GM15510 (cell line): ENCODE results near the gene TOX3.

Experiments used
- POLR2A ChIP-seq: IDR thresholded peaks from 3 replicates; pipeline ENCODE4 v1.6.1; 2011; ENCODE audit warnings: borderline replicate concordance; ENCODE audit not compliant: insufficient read length; ENCODE audit errors: extremely low read depth

Gene TOX3

DNA sequence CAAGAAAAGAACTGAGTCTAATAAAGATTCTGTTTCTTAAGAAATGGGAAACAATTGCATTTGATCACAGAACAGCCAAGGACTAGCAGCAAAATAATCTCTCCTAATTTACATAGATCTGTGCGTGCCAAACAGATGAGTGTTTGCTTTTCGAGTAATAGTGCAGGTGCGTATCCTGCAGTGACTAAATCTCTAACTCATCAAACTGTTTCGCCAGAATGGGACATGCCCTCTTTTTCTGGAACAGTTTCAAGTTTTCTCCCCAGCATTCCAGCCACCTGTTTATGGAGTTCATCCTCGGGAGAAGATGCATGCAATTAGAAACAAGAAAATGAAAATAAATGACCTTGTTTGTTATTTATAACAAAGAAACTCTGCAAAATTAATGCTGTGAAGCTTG lies 5.7 kb upstream of the TOX3 start:
- no peak for TF ChIP-seq POLR2A

DNA sequence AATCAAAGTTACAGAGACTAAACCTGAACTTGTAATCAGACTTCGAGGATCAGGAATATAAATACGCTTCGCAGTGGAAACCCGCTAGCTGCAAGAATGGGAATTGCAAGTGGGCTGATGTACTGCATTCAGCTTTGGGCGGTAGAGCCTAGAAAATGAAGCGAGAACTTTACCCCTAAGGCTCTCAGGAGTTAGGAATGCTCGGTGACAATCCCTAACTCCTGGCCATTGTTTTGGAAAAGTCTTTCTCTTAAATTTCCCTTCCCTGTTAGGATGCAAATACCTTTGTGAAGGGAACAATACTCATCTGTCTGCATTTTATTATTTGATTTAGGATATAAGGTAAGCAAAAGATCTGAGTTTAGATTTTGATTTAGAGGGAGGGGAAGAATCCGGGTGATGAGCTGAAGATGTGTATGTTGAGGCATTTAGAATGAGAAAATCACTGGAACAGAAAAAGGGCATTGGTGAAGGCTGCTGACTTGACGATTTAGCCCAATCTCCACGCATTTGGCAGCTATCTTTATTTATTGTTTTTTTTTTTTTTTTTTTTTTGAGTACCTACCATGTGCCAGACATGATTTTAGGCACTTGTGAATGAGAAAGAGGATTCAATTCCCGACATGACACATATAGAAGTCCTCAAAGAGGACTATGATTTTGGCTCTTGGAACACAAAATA lies 2.2 kb upstream of the TOX3 start:
- no peak for TF ChIP-seq POLR2A

DNA sequence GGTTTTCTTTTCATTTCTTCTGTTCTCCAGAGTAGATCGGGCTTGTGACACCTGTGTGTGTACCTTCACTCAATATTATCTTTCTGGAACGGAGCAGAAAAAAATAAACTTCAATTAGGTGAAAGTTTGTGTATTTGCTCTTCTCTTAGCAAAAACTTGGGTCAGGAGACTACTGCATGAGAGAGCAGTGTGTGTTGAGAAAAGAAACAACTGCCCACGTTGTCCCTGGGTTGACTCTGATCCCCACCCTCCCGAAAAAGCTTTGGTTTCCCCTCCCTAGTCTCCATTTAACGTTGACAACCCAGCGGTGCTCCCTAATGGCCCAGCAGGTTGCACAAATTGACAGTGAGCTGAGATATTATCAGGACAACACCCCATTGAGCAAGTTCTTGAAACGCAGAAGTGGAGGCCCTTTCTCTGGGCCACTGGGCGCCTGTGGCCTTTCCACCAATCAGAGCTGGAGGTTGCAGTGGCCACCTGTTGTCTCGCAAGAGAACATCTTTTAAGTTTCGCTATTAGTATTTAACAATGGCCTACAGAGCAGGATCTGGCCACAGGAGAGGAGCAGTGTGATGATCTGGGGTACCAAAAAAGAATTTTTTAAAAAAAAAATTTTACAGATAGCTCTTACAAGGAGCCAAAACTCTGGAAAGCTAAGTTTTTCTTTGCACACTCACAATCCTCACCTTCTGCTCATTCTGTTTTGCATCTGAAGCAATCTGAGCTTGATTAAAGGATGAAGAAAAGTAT lies 1.5 kb upstream of the TOX3 start:
- no peak for TF ChIP-seq POLR2A

DNA sequence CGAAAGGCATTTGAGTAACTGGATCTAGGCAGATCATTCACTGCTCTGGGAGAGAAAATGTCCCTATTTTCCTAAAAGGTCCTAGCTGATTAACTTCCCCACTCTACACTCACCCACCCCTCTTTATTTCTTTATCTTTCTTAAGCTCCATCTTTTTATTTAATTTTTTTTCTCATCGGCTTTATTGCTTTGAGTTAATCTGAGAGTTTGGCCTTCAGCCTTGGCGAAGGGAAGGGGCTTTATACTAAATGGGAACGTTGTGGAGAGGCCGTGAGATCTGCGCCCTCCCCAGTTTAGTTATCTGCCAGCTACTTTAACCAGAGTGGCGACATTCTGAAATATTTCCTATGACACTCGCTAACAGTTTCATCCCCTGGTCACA lies 882 bp upstream of the TOX3 start:
- no peak for TF ChIP-seq POLR2A

DNA sequence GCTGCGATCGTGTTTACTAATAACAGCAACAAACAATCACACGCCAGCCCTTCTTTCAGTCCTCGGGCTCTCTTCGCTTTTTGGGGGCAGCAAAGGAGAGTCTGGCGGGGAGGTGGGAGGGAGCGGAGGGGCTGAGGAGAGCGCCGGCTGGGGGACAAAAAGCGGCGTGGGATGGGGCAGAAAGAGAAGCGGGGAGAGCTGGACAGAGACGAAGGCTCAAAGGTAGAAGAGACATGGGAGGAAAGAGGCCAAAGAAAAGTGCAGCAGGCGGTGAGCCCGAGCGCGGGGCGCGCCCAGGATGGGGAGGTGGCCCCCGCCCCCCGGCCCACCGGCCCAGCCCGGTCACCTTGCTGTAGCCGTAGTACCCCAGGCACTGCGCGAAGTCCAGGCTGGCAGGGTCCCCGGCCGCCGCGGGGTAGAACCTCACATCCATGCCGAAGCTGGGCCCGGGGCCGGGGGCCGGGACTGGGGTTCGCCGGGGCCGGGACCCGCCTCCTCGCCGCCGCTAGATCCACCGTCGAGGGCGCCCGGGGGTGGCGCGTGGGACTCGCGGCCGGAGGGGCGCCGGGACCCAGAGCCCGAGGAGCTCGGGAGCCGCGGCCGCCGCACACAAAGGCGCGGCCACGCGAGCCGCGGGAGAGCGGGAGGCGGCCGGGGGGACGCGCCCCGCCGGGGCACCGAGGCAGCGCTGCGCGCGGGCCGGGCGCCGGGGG lies 496 bp downstream of the TOX3 start:
- TF ChIP-seq POLR2A, result no peak

DNA sequence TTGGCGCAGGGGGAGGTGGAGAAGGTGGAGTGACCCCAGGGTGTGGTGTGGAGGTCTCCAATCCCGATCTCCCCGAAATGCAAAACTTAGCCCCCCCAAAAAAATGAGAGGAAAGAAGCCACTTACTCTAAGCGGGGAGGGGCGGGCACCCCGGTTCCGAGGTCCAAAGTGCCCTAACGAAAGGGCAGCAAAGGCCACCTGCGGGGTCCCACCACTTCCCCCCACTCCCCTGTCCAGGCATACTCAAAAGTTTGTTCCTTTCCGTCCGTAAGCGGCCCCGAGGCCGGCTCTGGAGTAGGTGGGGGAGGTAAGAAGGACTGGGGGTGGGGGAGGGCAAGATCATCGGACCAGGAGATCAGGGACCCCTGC lies 1.1 kb downstream of the TOX3 start:
- TF ChIP-seq POLR2A, result no peak

DNA sequence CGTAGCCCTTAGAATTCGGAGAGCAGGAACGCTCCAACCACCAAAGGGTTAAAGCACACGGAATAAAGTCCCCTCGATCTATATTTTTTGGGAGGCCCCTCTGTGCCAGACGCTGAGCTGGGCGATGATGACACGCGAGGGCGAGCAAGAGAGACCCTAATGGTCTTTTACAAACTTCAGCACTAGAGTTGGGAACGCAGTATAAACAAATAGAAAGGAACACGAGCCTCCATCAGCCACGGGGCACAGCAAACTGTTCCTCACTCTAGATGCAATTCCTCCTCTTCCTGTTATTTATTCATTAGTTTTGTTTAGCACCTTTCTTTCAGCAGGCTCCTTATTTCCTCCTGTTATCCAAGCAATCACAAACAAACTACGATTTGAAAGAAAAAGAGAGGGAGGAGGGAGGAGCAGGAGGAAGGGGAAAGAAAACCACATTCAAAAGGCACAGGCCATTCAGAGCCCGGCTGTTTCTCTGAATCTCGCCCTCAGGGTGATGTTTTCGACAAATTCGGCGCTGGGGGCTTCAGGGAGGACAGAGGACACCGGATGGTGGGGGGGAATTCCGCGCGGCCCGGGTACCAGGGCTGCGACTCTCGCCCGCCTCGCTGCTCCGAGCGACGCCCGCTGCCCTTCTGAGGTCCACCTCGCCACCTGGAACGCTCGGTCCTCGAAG lies 1.6 kb downstream of the TOX3 start:
- TF ChIP-seq POLR2A, result no peak

DNA sequence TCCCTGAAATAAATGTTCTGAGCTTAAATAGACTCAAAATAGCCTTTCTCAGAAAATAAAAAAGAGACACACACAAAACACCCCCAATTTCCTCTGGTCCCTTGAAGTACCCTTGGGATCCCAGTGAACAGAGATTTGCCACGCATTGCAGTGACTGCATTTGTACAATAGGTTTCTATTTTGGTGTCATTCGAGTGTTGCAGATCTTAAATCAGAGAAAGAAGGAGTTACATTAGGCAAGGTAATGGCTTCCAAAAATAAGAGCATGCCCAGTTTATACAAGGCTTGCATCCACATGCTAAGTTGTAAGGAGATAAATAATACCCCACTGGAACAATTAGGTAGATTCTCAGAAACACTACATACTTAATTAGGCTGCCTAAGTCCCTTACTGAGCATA lies 2.2 kb downstream of the TOX3 start:
- TF ChIP-seq POLR2A, result no peak

DNA sequence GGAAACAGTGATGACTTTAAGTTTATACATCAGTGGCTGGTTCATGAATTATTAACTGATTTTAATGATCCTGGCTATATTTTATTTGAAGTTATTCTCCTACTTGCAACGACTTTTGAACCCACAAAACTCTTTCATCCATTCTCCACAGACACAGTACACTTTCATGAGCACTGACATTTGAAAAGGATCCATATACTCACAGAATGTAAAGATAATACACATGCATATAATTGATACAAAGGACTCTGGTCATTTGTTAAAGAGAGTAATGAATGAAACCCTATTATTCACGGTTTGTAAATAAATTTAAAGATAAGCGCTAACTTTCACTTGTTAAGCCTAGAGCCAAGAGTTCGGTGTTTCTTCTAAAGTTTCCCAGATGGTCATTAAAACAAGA lies 3.3 kb downstream of the TOX3 start:
- no peak for TF ChIP-seq POLR2A

DNA sequence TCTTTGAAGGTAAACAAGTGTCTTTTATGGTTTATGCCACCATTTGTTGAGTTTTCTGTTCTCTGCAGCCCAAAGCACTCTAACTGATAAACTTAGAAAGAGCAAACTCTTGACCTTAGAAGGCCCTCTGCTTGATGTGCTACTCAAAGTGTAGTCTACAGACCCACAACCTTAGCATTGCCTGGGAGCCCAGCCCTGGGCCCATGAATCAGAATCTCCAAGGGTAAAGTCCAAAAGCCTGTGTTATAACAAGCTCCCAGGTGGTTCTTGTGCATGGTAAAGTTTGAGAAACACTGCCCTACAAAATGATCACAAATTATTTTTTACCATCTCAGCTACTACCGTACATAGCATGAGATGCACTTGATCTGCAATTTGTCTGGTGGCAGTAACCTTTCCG lies 6.0 kb downstream of the TOX3 start:
- no peak for TF ChIP-seq POLR2A

DNA sequence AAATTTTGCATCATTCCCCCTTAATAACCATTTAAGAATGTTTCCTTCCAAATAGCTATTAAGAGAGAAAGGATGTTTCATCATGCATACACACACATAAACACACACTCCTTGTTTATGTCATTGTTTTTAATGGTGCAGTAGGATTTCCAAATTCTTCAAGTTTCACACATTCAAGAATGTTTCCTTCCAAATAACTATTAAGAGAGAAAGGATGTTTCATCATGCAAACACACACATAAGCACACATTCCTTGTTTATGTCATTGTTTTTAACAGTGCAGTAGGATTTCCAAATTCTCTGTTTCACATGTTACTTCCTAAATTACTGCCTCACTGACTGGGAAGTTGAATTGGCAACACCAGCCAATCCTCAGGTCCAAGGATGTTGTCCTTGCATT lies 7.8 kb downstream of the TOX3 start:
- TF ChIP-seq POLR2A, result no peak

DNA sequence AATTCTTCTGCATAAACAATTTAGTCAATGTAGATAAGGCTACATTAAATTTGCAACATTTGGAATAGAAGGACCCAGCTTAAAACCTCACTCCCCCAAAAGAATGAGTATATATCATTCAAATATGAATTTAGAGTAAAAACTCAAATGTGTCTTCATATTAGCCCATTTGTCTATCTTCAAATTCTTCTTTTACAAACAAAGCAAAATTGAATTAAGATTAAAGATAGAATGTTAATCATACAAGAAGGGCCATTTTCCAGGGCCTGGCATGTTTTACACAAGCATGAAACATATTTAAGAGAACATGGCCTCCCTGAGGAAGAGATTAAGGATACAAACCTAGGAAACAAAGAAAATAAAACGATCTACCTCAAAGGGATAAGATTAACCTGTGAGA lies 8.4 kb downstream of the TOX3 start:
- TF ChIP-seq POLR2A, result no peak

DNA sequence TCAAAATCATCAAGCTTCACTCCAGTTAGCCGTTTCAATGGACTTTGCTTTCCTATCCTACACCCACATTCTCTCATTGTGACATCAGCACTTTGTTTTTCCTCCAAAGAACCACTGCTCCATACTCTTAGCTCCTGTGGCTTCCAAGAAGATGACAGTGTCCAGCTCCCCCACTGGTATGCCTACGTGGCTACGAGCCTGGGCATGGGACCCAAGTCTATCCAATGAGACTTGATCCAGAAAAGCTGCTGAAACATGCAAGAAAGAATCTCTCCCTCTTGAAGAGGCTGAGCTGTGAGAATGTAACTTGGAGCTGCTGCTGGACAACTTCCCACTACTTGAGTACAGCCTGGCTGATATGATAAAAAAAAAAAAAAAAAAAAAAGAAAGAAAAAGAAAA lies 9.4 kb downstream of the TOX3 start:
- TF ChIP-seq POLR2A, result no peak

DNA sequence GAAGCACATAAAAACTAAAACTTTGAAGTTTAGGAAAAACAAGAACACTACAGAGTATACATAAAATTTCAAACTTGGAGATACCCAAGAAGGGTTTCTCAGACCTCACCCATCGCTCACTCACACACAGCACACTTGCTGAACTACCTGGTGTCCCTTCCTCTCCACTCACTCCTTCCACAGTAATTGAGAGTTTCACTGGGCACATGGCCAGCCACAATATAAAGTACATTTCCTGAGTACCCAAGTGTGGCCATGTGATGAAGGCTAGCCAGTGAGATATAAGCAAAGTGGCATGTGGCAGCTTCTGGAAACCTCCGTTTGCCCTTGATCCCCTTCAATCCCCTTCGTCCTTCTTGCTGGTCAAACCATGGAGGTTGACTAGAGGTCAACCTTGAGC lies 11.9 kb downstream of the TOX3 start:
- no peak for TF ChIP-seq POLR2A

DNA sequence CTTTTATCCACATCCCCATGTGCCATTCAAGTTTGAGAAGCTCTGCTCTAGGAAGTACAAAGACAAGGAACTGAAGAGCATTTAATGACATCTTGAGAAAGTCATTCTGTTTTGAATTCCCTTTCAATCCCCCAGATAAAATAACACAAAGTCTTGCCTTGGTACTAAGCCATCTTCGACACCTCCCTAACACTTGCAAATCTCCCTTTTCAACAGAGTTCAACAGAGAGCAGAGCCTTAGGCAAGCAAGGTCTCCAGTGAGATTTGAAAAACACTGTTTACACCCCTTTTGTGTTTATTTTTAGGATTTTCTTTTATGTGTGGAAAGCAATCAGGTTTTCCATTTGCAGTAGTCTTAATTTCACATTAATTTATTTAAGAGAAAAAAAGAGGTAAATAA lies 13.6 kb downstream of the TOX3 start:
- TF ChIP-seq POLR2A, result no peak
